ENCODE results near the gene EID3.
"Not testable (repeated sequence)": the region's sequence is repeated elsewhere in the genome, so short reads cannot be mapped to it uniquely, and the experiment has no call there.

The EID3 gene

GRCh38 chr12:104294158-104294859, 9.2 kb upstream of the EID3 start:
- not testable (repeated sequence) for H3K9me3 Mint-ChIP-seq; H3K4me3 Mint-ChIP-seq; H3K27me3 Mint-ChIP-seq; ATAC-seq (replicated peaks; ENCODE audit: extremely low read depth, poor library complexity, severe bottlenecking); DNase-seq (ENCODE audit: low spot score in 2 of 2); H3K27ac Mint-ChIP-seq (ENCODE audit: low read depth)
- peaks cover 33% of the 10 kb centered on the region for H3K4me1 Mint-ChIP-seq
- peaks cover 28% of the 10 kb centered on the region for H3K36me3 Mint-ChIP-seq (ENCODE audit: insufficient read depth)

DNA sequence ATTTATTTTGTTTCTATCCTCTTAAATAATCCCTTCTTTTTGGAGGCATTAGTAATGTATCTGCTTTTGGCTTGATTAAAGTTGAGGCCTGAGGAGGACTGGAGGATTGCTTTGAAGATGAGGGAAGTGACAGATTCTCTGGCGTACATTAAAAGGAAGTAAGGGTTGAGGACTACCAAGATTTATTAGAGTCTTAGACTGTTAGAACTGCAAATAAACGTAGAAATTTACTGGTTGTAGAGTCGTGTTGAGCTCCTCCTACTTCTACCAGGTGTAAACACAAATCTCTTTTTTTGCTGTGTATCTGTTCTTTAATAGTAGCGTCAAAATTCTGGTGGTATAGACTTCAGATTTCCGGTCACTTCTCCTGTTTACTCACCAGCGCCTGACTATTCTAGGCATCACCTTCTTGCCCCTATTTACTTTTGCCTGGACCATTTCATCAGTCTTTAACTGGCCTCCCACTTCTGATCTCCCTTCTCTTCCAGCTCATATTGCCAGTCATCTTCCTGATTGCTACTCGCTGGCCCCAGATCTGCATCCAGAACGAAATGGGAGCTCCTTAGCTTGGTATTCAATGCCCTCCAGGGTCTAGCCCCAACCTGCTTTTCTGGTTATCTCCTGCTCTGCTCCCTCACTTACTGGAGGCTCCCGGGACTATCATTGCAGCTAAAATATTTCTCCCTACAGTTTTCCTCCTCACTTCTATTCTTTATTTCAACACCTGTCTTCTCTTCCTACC, 8.4 kb upstream of the EID3 start:
- H3K4me1 Mint-ChIP-seq: peaks cover 34% of the 10 kb centered on the region
- H3K4me3 Mint-ChIP-seq: no peak overlapping the region
- H3K36me3 Mint-ChIP-seq (ENCODE audit: insufficient read depth): peaks cover 32% of the 10 kb centered on the region
- no peak overlapping the region for H3K27ac Mint-ChIP-seq (ENCODE audit: low read depth)
- H3K27me3 Mint-ChIP-seq: no peaks in the 10 kb centered on the region
- no peak for DNase-seq (ENCODE audit: low spot score in 2 of 2)
- no peaks in the 10 kb centered on the region for H3K9me3 Mint-ChIP-seq
- ATAC-seq (replicated peaks; ENCODE audit: extremely low read depth, poor library complexity, severe bottlenecking): no peak

DNA sequence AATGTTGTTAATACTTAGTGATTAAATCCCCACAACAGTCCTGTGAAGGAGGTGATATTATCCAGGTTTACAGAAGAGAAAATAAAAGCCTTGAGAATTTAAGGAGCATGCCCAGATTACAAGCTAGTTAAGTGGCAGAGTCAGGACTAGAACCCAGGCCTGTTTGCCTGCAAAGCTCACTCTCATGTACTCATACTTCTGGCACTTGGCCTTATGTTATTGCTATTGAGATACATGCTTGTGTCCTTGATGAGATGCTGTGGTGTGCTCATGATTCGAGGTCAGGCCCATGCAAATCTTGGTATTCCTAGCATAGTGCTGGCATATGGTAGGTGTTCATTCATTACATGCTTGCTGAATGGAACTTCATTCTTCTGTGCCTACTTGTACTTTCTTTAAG, 7.6 kb upstream of the EID3 start:
- Mint-ChIP-seq H3K27me3 (no peaks in the 10 kb centered on the region), H3K4me3 (no peak overlapping the region), H3K36me3 (ENCODE audit: insufficient read depth) (peaks cover 32% of the 10 kb centered on the region), H3K4me1 (peaks cover 37% of the 10 kb centered on the region), H3K9me3 (no peaks in the 10 kb centered on the region), H3K27ac (ENCODE audit: low read depth) (no peak overlapping the region)
- DNase-seq (ENCODE audit: low spot score in 2 of 2) (no peak), ATAC-seq (replicated peaks; ENCODE audit: extremely low read depth, poor library complexity, severe bottlenecking) (no peak)

GRCh38 chr12:104296718-104297117, 6.8 kb upstream of the EID3 start:
- no peak for DNase-seq (ENCODE audit: low spot score in 2 of 2)
- H3K9me3 Mint-ChIP-seq: no peaks in the 10 kb centered on the region
- H3K36me3 Mint-ChIP-seq (ENCODE audit: insufficient read depth): peaks cover 29% of the 10 kb centered on the region
- peaks cover 37% of the 10 kb centered on the region for H3K4me1 Mint-ChIP-seq
- H3K4me3 Mint-ChIP-seq: no peak overlapping the region
- H3K27ac Mint-ChIP-seq (ENCODE audit: low read depth): no peak overlapping the region
- no peaks in the 10 kb centered on the region for H3K27me3 Mint-ChIP-seq
- no peak for ATAC-seq (replicated peaks; ENCODE audit: extremely low read depth, poor library complexity, severe bottlenecking)

DNA sequence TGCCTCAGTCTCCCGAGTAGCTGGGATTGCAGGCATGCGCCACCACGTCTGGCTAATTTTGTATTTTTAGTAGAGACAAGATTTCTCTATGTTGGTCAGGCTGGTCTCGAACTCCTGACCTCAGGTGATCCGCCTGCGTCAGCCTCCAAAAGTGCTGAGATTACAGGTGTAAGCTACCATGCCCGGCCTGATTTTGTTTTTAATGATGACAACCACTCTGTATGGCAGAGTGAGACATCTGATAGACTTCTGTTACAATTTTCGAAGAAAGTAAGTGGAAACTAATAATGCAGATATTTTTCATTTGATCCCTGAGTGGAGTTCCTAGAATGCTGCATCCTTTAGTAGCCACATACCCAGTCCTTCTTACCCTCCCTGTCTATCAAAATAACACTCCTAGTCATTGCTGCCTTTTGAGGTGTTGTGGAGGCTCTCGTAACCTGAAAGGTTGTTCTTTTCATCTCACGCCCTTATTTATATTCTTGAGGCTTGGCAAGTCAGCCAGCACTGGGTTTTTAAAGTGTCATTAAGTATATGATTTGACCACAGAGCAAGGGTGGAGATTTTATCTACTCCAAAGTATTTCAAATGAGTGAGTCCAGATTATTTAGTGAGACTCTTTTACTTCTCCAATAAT, 5.9 kb upstream of the EID3 start:
- Mint-ChIP-seq H3K27ac (ENCODE audit: low read depth) (no peak overlapping the region), H3K4me1 (peaks cover 36% of the 10 kb centered on the region), H3K9me3 (no peaks in the 10 kb centered on the region), H3K4me3 (no peak overlapping the region), H3K27me3 (no peaks in the 10 kb centered on the region), H3K36me3 (ENCODE audit: insufficient read depth) (peaks cover 29% of the 10 kb centered on the region)
- no peak for DNase-seq (ENCODE audit: low spot score in 2 of 2)
- no peak for ATAC-seq (replicated peaks; ENCODE audit: extremely low read depth, poor library complexity, severe bottlenecking)

GRCh38 chr12:104299842-104300481, 3.6 kb upstream of the EID3 start:
- no peak for DNase-seq (ENCODE audit: low spot score in 2 of 2)
- no peak overlapping the region for H3K4me3 Mint-ChIP-seq
- no peaks in the 10 kb centered on the region for H3K9me3 Mint-ChIP-seq
- no peak overlapping the region for H3K27ac Mint-ChIP-seq (ENCODE audit: low read depth)
- peaks cover 38% of the 10 kb centered on the region for H3K4me1 Mint-ChIP-seq
- H3K27me3 Mint-ChIP-seq: no peaks in the 10 kb centered on the region
- peaks cover 25% of the 10 kb centered on the region for H3K36me3 Mint-ChIP-seq (ENCODE audit: insufficient read depth)
- ATAC-seq (replicated peaks; ENCODE audit: extremely low read depth, poor library complexity, severe bottlenecking): no peak

GRCh38 chr12:104304261-104305009, 896 bp downstream of the EID3 start:
- H3K4me3 Mint-ChIP-seq: peak overlapping the region; percentile 88
- no peak for ATAC-seq (replicated peaks; ENCODE audit: extremely low read depth, poor library complexity, severe bottlenecking)
- peak overlapping the region; percentile 97 for H3K27ac Mint-ChIP-seq (ENCODE audit: low read depth)
- peaks cover 49% of the 10 kb centered on the region for H3K4me1 Mint-ChIP-seq
- no peak for DNase-seq (ENCODE audit: low spot score in 2 of 2)
- no peaks in the 10 kb centered on the region for H3K27me3 Mint-ChIP-seq
- no peaks in the 10 kb centered on the region for H3K9me3 Mint-ChIP-seq
- H3K36me3 Mint-ChIP-seq (ENCODE audit: insufficient read depth): peaks cover 10% of the 10 kb centered on the region

- Mint-ChIP-seq H3K36me3 (ENCODE audit: insufficient read depth) (peaks cover 7% of the 10 kb centered on the region), H3K4me3 (no peak overlapping the region), H3K9me3 (no peaks in the 10 kb centered on the region), H3K27ac (ENCODE audit: low read depth) (no peak overlapping the region), H3K4me1 (peaks cover 49% of the 10 kb centered on the region), H3K27me3 (no peaks in the 10 kb centered on the region)
- DNase-seq (ENCODE audit: low spot score in 2 of 2): no peak
- ATAC-seq (replicated peaks; ENCODE audit: extremely low read depth, poor library complexity, severe bottlenecking): no peak
These were observed 1.8 kb downstream of the EID3 start for GRCh38 chr12:104305349-104305748.

- no peaks in the 10 kb centered on the region for H3K9me3 Mint-ChIP-seq
- no peak overlapping the region for H3K4me3 Mint-ChIP-seq
- ATAC-seq (replicated peaks; ENCODE audit: extremely low read depth, poor library complexity, severe bottlenecking): no peak
- no peak for DNase-seq (ENCODE audit: low spot score in 2 of 2)
- peaks cover 7% of the 10 kb centered on the region for H3K36me3 Mint-ChIP-seq (ENCODE audit: insufficient read depth)
- H3K4me1 Mint-ChIP-seq: peaks cover 48% of the 10 kb centered on the region
- H3K27me3 Mint-ChIP-seq: no peaks in the 10 kb centered on the region
- no peak overlapping the region for H3K27ac Mint-ChIP-seq (ENCODE audit: low read depth)
These were observed 2.8 kb downstream of the EID3 start for GRCh38 chr12:104306376-104306775.

DNA sequence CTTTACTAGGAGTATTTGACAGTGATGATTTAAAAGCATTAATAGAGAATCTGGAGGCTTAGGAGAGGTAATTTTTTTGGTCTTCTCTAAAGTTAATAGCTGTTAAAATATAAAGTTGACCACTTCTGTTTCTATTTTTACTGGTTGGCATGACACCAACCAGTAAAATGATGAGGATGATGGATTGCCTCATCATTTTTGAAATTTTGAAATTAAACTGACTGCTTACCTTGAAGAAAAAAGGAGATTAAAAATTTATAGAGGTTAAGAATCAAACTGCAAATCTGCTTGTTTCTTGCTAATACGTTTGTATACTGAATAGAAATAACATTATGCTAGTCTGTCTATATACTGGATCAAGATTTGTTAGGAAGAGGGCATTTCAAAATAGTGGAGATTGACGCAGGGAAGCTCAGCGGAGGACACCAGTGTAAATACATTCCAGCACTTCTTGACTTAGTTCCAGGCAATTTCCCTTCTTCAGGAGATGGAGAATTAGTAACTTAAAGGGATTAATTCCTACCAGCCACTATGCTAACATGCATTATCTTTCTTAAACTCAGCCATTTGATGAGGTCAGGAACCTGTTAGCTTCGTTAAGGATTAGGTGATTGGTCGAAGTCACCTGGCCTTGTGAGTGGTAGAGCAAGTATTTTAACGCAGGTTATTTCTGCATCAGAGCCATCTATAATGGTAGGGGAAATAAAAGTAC, 3.6 kb downstream of the EID3 start:
- Mint-ChIP-seq H3K27ac (ENCODE audit: low read depth) (peak overlapping the region; percentile 18), H3K4me1 (peaks cover 48% of the 10 kb centered on the region), H3K36me3 (ENCODE audit: insufficient read depth) (peaks cover 9% of the 10 kb centered on the region)

DNA sequence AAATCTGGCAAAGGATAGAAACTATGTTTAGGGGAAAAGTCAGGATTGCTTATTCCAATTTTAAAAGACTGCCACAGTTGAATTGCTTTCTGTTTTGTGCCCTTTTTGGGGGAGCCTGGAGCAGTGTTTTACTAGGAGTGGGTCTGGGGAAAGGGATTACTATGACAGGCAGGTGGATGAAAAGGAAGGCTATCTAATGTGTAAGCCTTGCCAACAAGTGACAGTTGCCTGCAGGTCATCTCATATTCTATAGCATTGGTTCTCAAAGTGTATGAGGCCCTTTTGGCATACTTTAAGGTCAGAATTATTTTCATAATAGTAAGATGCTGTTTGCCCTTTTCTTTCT, 4.1 kb downstream of the EID3 start:
- DNase-seq (ENCODE audit: low spot score in 2 of 2): no peak
- peaks cover 48% of the 10 kb centered on the region for H3K4me1 Mint-ChIP-seq
- peak overlapping the region; percentile 18 for H3K27ac Mint-ChIP-seq (ENCODE audit: low read depth)
- H3K36me3 Mint-ChIP-seq (ENCODE audit: insufficient read depth): peaks cover 10% of the 10 kb centered on the region
- no peak for ATAC-seq (replicated peaks; ENCODE audit: extremely low read depth, poor library complexity, severe bottlenecking)
- H3K27me3 Mint-ChIP-seq: no peaks in the 10 kb centered on the region
- no peaks in the 10 kb centered on the region for H3K9me3 Mint-ChIP-seq
- H3K4me3 Mint-ChIP-seq: no peak overlapping the region

More for the DNA sequence above, 3.6 kb downstream of the EID3 start:
- ATAC-seq (replicated peaks; ENCODE audit: extremely low read depth, poor library complexity, severe bottlenecking) (no peak), DNase-seq (ENCODE audit: low spot score in 2 of 2) (no peak)
- Mint-ChIP-seq H3K27me3 (no peaks in the 10 kb centered on the region), H3K9me3 (no peaks in the 10 kb centered on the region), H3K4me3 (no peak overlapping the region)
